HG02642 (cell line): ENCODE measurements around the gene XIRP2.

ENCODE experiments used
- ATAC-seq: cut with Tn5 transposase; IDR thresholded peaks from one replicate; pipeline ENCODE4 v1.9.1; 2021; ENCODE audit warnings: mild to moderate bottlenecking; ENCODE audit not compliant: unreplicated experiment, poor library complexity

XIRP2 gene

GRCh38 chr2:166888180-166888579, at the start of gene XIRP2:
Gene XIRP2 (plus strand): TSS chr2:166888480. CDS start chr2:166903483, 15,003 bp downstream.
- no peak for ATAC-seq

GRCh38 chr2:166841152-166841551, 47.1 kb upstream of the XIRP2 start:
- no peak for ATAC-seq

- no peak for ATAC-seq
These were observed 46.6 kb upstream of the XIRP2 start for GRCh38 chr2:166841679-166842078.

- ATAC-seq = no peak
These were observed 44.2 kb upstream of the XIRP2 start for GRCh38 chr2:166844111-166844510.

- no peak for ATAC-seq
These were observed 25.7 kb upstream of the XIRP2 start for GRCh38 chr2:166862468-166863132.

GRCh38 chr2:166867874-166868514, 20.3 kb upstream of the XIRP2 start:
- no peak for ATAC-seq

- no peak for ATAC-seq
These were observed 17.9 kb upstream of the XIRP2 start for GRCh38 chr2:166870346-166870745.

GRCh38 chr2:166881177-166881576, 7.1 kb upstream of the XIRP2 start:
- ATAC-seq = no peak

GRCh38 chr2:166882851-166883250, 5.4 kb upstream of the XIRP2 start:
- no peak for ATAC-seq

- no peak for ATAC-seq
These were observed 3.4 kb downstream of the XIRP2 start for GRCh38 chr2:166891727-166892126.

GRCh38 chr2:166892397-166892796, 4.1 kb downstream of the XIRP2 start:
- ATAC-seq = no peak

- no peak for ATAC-seq
These were observed 7.0 kb downstream of the XIRP2 start for GRCh38 chr2:166895243-166895642.

- ATAC-seq = no peak
These were observed 9.4 kb downstream of the XIRP2 start for GRCh38 chr2:166897666-166898065.

GRCh38 chr2:166899676-166900075, 11.4 kb downstream of the XIRP2 start:
- ATAC-seq = no peak

- ATAC-seq = no peak
These were observed 12.4 kb downstream of the XIRP2 start for GRCh38 chr2:166900700-166901099.

GRCh38 chr2:166901336-166901735, 13.1 kb downstream of the XIRP2 start:
- ATAC-seq = no peak

GRCh38 chr2:166916987-166917386, 28.7 kb downstream of the XIRP2 start:
- no peak for ATAC-seq

- ATAC-seq = no peak
These were observed 29.1 kb downstream of the XIRP2 start for GRCh38 chr2:166917415-166917814.

- ATAC-seq = no peak
These were observed 33.1 kb downstream of the XIRP2 start for GRCh38 chr2:166921261-166921896.

- no peak for ATAC-seq
These were observed 36.7 kb downstream of the XIRP2 start for GRCh38 chr2:166924967-166925366.

GRCh38 chr2:166926657-166927056, 38.4 kb downstream of the XIRP2 start:
- ATAC-seq = no peak

- no peak for ATAC-seq
These were observed 43.8 kb downstream of the XIRP2 start for GRCh38 chr2:166932032-166932431.
